Heart left ventricle (tissue), 16 donors: ENCODE data around the gene ETV4. TPM values are rescaled to one million over a fixed set of nuclear protein-coding genes. Genes with fewer than 3 reads are reported as not detected.
"Not testable (repeated sequence)": the region's sequence is repeated elsewhere in the genome, so short reads cannot be mapped to it uniquely, and the experiment has no call there.

ENCODE experiments used
- ATAC-seq, 4 donors: fragments of 200-7000 bp; cut with Tn5 transposase; one replicate each; pipeline ENCODE4 v1.9.1; 2020 to 2022; ENCODE audit warnings: moderate library complexity in 4 of 4, mild to moderate bottlenecking in 3 of 4, moderate number of reproducible peaks in 1 of 4
- DNase-seq, 5 donors: peaks; one replicate each; pipeline ENCODE4 v3.0.0-alpha.2; 2020
- H3K27ac ChIP-seq, 12 donors: fragments of 200-600 bp; sonication (generic) in 4 of 12; one replicate each; pipeline versions ENCODE4 v1.5.0 to v1.8.0; 2016 to 2022; ENCODE audit warnings: mild to moderate bottlenecking in 2 of 12
- H3K27me3 ChIP-seq, 9 donors: fragments of 200-600 bp; sonication (generic) in 2 of 9; one replicate each; pipeline versions ENCODE4 v1.5.1 to v1.8.0; 2016 to 2022; ENCODE audit warnings: mild to moderate bottlenecking in 3 of 9
- H3K36me3 ChIP-seq, 9 donors: fragments of 200-600 bp; sonication (generic) in 2 of 9; one replicate each; pipeline versions ENCODE4 v1.5.0 to v1.8.0; 2018 to 2022; ENCODE audit warnings: mild to moderate bottlenecking in 2 of 9
- H3K4me1 ChIP-seq, 12 donors: fragments of 200-600 bp; sonication (generic) in 4 of 12; one replicate each; pipeline versions ENCODE4 v1.5.0 to v1.8.0; 2016 to 2022; ENCODE audit warnings: mild to moderate bottlenecking in 3 of 12
- H3K4me3 ChIP-seq, 12 donors: fragments of 200-600 bp; sonication (generic) in 4 of 12; one replicate each; pipeline versions ENCODE4 v1.5.0 to v1.8.0; 2017 to 2022; ENCODE audit warnings: mild to moderate bottlenecking in 9 of 12, moderate library complexity in 4 of 12
- H3K9me3 ChIP-seq, 12 donors: fragments of 200-600 bp; sonication (generic) in 4 of 12; one replicate each; pipeline versions ENCODE4 v1.5.0 to v1.8.0; 2016 to 2022; ENCODE audit warnings: mild to moderate bottlenecking in 1 of 12
- POLR2A ChIP-seq, 2 donors: fragments of 450-650 bp; IDR thresholded peaks; one replicate each; pipeline ENCODE4 v1.6.1; 2017; ENCODE audit warnings: antibody characterized with exemption in 2 of 2, mild to moderate bottlenecking in 2 of 2, moderate library complexity in 2 of 2
- WGBS, 4 donors: extraction: QIAGEN DNeasy Blood & Tissue Kit in 2 of 4; methylation state at CpG; one replicate each; pipeline versions ENCODE4 v1.1.5 to v1.1.7; 2013 to 2018; 5-methylcytosine and 5-hydroxymethylcytosine counted together
- intact Hi-C, 10 donors: fragments of 100-400 bp; cut with DNase I; formaldehyde crosslinking; loops; one replicate each; pipeline versions ENCODE4 v1.11.1 to v1.14.2; 2022
- polyA plus RNA-seq, 2 donors: library from polyadenylated mRNA; stranded (reverse); fragments of 200-250 nt; gene quantifications; one replicate each; pipeline ENCODE4 v1.2.3, GENCODE V29; 2013
- total RNA-seq, 9 donors: library from RNA; depleted of rRNA in 2 of 9; stranded (reverse); fragments of >200 nt in 2 of 9; fragmentation: NEBNext Ultra II Directional in 3 of 9; extraction: Animal tissue kit (Norgen Biotek cat#: 25700) in 3 of 9; gene quantifications; one replicate each; pipeline versions ENCODE4 v1.1.0 to v1.2.4, GENCODE V29; 2016 to 2023
- TF ChIP-seq, protein P1 (sequence below), 12 donors: fragments of 200-600 bp; sonication (generic) in 4 of 12; IDR thresholded peaks; one replicate each; pipeline versions ENCODE4 v1.5.0 to v1.8.0; 2018 to 2022; ENCODE audit warnings: antibody characterized with exemption in 12 of 12, mild to moderate bottlenecking in 5 of 12
- donor health status: ischemic (EF 13 %, LVEDD 7.1; RV severe dilation, severe dysfunction).
- donor health status: healthy with polysubstance abuse.
- donor health status: DM: no; HTN: yes; CAD: no.
- donor health status: DM: no; HTN: no; CAD: no.
- donor health status: ischemic (EF 25% LVEDD 6.9; RV normal size, moderate dysfunction).
- donor health status: ischemic (EF 25% LVEDD 5.7; RV mildly dilated, moderate dysfunction).
- donor health status: healthy.
- donor health status: DM: yes; HTN: yes; CAD: no.
- donor health status: ischemic (EF 35%, LVEDD 5.7; RV mildly dilated, moderate dysfunction).
- donor health status: nonischemic (EF 11% LVEDD 7.7; RV severe dilation, severe dysfunction).
- donor health status: DM: yes; HTN: yes; CAD: no.
- donor health status: PGD.
- donor health status: ischemic (EF 29% LVEDD 5.4; RV normal size, mild dysfunction).
- donor health status: nonischemic (EF 23%, LVEDD 6.1; RV moderate dilation, normal function).

The ETV4 gene
- total and polyA plus RNA-seq, 11 donors: 0.30 to 1.7 (median 0.74) TPM

DNA sequence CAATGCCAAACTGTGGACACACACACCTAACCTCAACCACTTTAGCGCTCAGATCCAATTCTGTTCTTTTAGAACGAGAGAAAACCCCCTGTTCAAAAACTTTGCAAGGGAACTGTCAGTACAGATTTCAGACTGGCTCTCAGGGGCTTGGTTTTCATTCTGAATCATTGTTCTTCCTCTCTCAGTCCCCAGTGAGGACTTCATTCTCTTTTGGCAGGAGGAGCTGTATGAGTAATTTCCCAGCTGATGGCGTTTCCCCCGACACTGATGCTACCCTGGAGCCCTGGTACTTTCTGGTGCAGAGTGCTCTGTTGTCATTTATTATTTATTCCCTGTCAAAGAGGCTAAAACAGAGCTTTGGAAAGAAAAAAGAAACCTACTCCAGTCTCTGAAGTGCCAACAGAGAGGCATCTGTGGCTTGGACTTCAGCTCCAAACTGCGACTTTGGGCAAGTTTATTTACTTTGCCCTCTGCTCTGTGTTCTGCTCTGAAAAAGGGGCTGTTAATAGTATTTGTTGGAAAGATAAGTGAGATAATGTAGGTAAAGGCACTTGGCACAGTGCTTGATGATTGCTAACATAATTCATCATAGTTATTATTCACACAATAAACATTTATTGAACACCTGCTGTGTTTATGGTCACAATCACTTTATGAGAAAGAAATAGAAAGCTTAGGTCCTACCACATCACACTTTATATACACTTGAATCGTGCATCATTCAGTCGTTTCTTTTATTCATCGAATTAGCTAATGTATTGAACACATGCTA, 28.3 kb downstream of the ETV4 start:
- Histone ChIP-seq H3K9me3 (no peaks in the 10 kb centered on the region), H3K4me1 (peaks cover 0 to 31% (median 20%) of the 10 kb centered on the region in 12 donors), H3K4me3 (no peak overlapping the region), H3K27ac (peak overlapping the region in 9 of 12 donors; percentile 4 to 60 (median 37)), H3K27me3 (no peaks in the 10 kb centered on the region), H3K36me3 (peaks cover 0 to 100% (median 92%) of the 10 kb centered on the region in 9 donors)
- TF ChIP-seq, protein P1, sequence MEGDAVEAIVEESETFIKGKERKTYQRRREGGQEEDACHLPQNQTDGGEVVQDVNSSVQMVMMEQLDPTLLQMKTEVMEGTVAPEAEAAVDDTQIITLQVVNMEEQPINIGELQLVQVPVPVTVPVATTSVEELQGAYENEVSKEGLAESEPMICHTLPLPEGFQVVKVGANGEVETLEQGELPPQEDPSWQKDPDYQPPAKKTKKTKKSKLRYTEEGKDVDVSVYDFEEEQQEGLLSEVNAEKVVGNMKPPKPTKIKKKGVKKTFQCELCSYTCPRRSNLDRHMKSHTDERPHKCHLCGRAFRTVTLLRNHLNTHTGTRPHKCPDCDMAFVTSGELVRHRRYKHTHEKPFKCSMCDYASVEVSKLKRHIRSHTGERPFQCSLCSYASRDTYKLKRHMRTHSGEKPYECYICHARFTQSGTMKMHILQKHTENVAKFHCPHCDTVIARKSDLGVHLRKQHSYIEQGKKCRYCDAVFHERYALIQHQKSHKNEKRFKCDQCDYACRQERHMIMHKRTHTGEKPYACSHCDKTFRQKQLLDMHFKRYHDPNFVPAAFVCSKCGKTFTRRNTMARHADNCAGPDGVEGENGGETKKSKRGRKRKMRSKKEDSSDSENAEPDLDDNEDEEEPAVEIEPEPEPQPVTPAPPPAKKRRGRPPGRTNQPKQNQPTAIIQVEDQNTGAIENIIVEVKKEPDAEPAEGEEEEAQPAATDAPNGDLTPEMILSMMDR (IDR thresholded peaks at IDR 0.05): no peak
- TF ChIP-seq POLR2A (IDR thresholded peaks at IDR 0.05): no peak
- intact Hi-C loops: loop anchor here in 2 of 10 donors (5.0 kb wide), 2 partner anchors 34 to 40 kb away; no protein-coding TSS in a partner anchor
- ATAC-seq: peak; percentile 24 to 74 (median 65)
- WGBS, 4 donors: 66 to 81% (median 71%) methylated on average over 8 of the region's 8 CpGs
- DNase-seq: no peak

DNA sequence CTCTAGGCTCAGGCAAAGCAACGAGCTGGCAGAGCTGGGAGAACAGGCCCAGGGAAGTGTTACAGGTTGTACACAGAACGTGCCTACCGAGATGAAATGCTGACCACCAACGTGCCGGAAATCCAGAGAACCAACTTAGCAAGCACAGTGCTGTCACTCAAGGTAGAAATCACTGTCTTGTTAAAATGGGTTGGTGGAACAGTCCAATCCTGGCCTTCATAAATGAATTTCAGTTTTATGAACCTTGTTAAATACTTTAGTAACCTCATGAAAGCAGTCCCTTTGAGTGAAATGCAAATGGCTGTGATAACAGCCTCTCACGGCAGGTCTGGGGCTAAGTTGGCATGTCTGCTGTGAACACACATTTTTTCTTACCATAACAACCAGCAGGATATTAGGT, 29.0 kb downstream of the ETV4 start:
- peaks cover 0 to 100% (median 92%) of the 10 kb centered on the region in 9 donors for H3K36me3 ChIP-seq
- intact Hi-C loops: loop anchor here in 2 of 10 donors (5.0 kb wide), 2 partner anchors 35 to 40 kb away; no protein-coding TSS in a partner anchor
- peak overlapping the region in 9 of 12 donors; percentile 4 to 60 (median 37) for H3K27ac ChIP-seq
- 70 to 80% (median 75%) methylated on average over 6 of the region's 6 CpGs for WGBS, 4 donors
- H3K4me1 ChIP-seq: peaks cover 0 to 31% (median 20%) of the 10 kb centered on the region in 12 donors
- H3K4me3 ChIP-seq: no peak overlapping the region
- TF ChIP-seq POLR2A (IDR thresholded peaks at IDR 0.05): no peak
- TF ChIP-seq, protein P1 (IDR thresholded peaks at IDR 0.05): no peak
- H3K27me3 ChIP-seq: no peaks in the 10 kb centered on the region
- H3K9me3 ChIP-seq: no peaks in the 10 kb centered on the region
- DNase-seq: no peak
- peak in 2 of 4 donors; percentile 21 to 22 for ATAC-seq

DNA sequence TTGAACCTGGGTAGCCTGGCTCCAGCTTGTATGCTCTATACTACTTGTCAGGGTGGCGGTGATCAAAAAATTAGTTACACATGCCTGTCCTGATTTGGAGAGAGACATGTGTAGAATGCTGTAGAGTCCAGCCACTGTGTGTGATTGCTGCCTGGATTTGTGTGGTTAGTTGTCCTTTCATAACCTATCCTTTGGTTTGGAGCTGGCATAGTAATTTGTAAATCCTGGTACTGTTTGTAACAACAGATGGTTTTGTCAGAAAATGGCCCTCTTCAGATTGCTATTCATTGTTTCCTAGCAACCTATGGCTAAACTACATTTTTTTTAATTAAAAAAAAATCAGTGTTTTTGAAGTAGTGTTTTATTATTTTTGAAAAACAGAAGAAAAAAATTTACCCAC, 30.5 kb downstream of the ETV4 start:
- no peaks in the 10 kb centered on the region for H3K9me3 ChIP-seq
- peaks cover 0 to 100% (median 92%) of the 10 kb centered on the region in 9 donors for H3K36me3 ChIP-seq
- peaks cover 0 to 31% (median 20%) of the 10 kb centered on the region in 12 donors for H3K4me1 ChIP-seq
- H3K27ac ChIP-seq: peak overlapping the region in 8 of 12 donors; percentile 16 to 69 (median 58)
- no peak for DNase-seq
- no peak for TF ChIP-seq POLR2A (IDR thresholded peaks at IDR 0.05)
- TF ChIP-seq, protein P1 (IDR thresholded peaks at IDR 0.05): no peak
- H3K4me3 ChIP-seq: no peak overlapping the region
- intact Hi-C loops: loop anchor here in 2 of 10 donors (5.0 kb wide), 2 partner anchors 37 to 42 kb away; no protein-coding TSS in a partner anchor
- ATAC-seq: peak in 2 of 4 donors; percentile 14 to 36
- no peaks in the 10 kb centered on the region for H3K27me3 ChIP-seq
- 82 to 95% (median 87%) methylated on average over 1 of the region's 1 CpG for WGBS, 4 donors

DNA sequence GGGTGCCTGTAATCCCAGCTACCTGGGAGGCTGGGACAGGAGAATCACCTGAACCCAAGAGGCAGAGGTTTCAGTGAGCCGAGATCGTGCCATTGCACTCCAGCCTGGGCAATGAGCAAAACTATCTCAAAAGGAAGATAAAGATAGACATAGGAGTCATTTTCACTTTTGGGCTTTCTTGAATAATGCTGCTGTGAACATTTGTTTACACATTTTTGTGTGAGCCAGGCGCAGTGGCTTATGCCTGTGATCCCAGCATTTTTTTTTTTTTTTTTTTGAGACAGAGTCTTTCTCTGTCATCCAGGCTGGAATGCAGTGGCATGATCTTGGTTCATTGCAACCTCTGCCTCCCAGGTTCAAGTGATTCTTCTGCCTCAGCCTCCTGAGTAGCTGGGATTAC, 34.9 kb downstream of the ETV4 start:
- DNase-seq, H3K27ac ChIP-seq, ATAC-seq, H3K9me3 ChIP-seq, H3K27me3 ChIP-seq, intact Hi-C loops, H3K4me3 ChIP-seq: not testable (repeated sequence)
- Histone ChIP-seq H3K4me1 (peaks cover 0 to 14% (median 8%) of the 10 kb centered on the region in 12 donors), H3K36me3 (peaks cover 2 to 100% (median 94%) of the 10 kb centered on the region in 9 donors)
- whole genome bisulfite sequencing, 4 donors: 94 to 100% (median 95%) methylated on average over 3 of the region's 3 CpGs

DNA sequence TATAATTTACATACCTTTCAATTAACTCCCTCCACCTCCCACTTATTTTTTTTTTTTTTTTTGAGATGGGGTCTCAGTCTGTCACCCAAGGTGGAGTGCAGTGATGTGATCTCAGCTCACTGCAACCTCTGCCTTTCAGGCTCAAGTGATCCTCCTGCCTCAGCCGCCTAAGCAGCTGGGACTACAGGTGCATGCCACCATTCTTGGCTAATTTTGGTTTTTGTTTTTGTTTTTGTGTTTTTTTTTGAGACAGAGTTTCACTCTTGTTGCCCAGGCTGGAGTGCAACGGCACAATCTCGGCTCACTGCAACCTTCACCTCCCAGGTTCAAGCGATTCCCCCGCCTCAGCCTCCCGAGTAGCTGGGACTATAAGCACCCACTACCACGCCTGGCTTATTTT, 36.7 kb downstream of the ETV4 start:
- intact Hi-C loops, H3K9me3 ChIP-seq, ATAC-seq, H3K4me3 ChIP-seq, H3K27ac ChIP-seq, H3K4me1 ChIP-seq, DNase-seq, H3K27me3 ChIP-seq: not testable (repeated sequence)
- 95 to 98% (median 98%) methylated on average over 7 of the region's 7 CpGs for WGBS, 4 donors
- peaks cover 2 to 100% (median 98%) of the 10 kb centered on the region in 9 donors for H3K36me3 ChIP-seq
